PC-3 (cell line): ENCODE results near the gene KAZN.

ENCODE experiments used
- CTCF ChIP-seq: fragments of 300-600 bp; sonication (generic); conservative IDR thresholded peaks from 2 replicates; pipeline ENCODE4 v1.5.1; 2017; ENCODE audit warnings: antibody characterized with exemption, low read depth, mild to moderate bottlenecking, low read length
- EZH2phosphoT487 ChIP-seq: fragments of 300-600 bp; sonication (generic); IDR thresholded peaks from 2 replicates; pipeline ENCODE4 v1.6.1; 2018; ENCODE audit warnings: mild to moderate bottlenecking, antibody characterized with exemption, low read length, borderline replicate concordance

- TF ChIP-seq CTCF (no peak), EZH2phosphoT487 (no peak)
Measured at GRCh38 chr1:14555091-14555490, 43.4 kb upstream of the KAZN start.
